ENCODE data around the gene ZNF790.
A peak's percentile ranks its signal among the peaks of the same experiment; 100 is the strongest.

The ZNF790 gene

GRCh38 chr19:36850559-36851442 is 12.6 kb upstream of the ZNF790 start, which contains the start of gene ZNF345:
Gene ZNF345, plus strand, starts transcription at chr19:36850876. Its CDS starts 25,955 bp downstream, at chr19:36876831.
- no peaks in the 10 kb centered on the region for H3K79me2 ChIP-seq (ENCODE audit: low read length)
- no peaks in the 10 kb centered on the region for H3F3A ChIP-seq (ENCODE audit: insufficient read depth, low read length)
- TF ChIP-seq EZH2 (optimal IDR thresholded peaks at IDR 0.05; ENCODE audit: low read depth, low read length) = no peak
- peak within 1 kb of the TSS; percentile 44; the same call in 1 of the 2 replicates for H3K9ac ChIP-seq (ENCODE audit: low read length)
- peak within 1 kb of the TSS; percentile 92 for H2AFZ ChIP-seq (ENCODE audit: low read length)
- no peaks in the 10 kb centered on the region for H4K20me1 ChIP-seq (ENCODE audit: insufficient read depth, low read length)
- peak; percentile 82 for DNase-seq
- no peaks in the 10 kb centered on the region for H3K9me2 ChIP-seq (replicated peaks; ENCODE audit: insufficient read depth, low read length)
- no peaks in the 10 kb centered on the region for H3K4me1 ChIP-seq (ENCODE audit: low read length)
- peak within 1 kb of the TSS; percentile 59; the same call in 1 of the 2 replicates for H3K4me2 ChIP-seq (ENCODE audit: low read depth, low read length)
- H3K27me3 ChIP-seq (replicated peaks; ENCODE audit: insufficient read depth, low read length) = no peaks in the 10 kb centered on the region
- peak within 1 kb of the TSS; percentile 66 for H3K4me3 ChIP-seq (ENCODE audit: low read length)
- no peak within 1 kb of the TSS for H3K27ac ChIP-seq (ENCODE audit: low read length)
- no peaks in the 10 kb centered on the region for H3K36me3 ChIP-seq (replicated peaks; ENCODE audit: insufficient read depth, low read length)
- H3K9me3 ChIP-seq (replicated peaks; ENCODE audit: insufficient read depth, low read length) = no peaks in the 10 kb centered on the region

- no peaks in the 10 kb centered on the region for H3K79me2 ChIP-seq (ENCODE audit: low read length)
- H2AFZ ChIP-seq (ENCODE audit: low read length) = peak overlapping the region; percentile 92
- DNase-seq = peak; percentile 64
- H3K27me3 ChIP-seq (replicated peaks; ENCODE audit: insufficient read depth, low read length) = no peaks in the 10 kb centered on the region
- TF ChIP-seq EZH2phosphoT487 (IDR thresholded peaks at IDR 0.05; ENCODE audit: low read length) (no peak), CTCF (IDR thresholded peaks at IDR 0.05; ENCODE audit: low read length) (no peak), EZH2 (optimal IDR thresholded peaks at IDR 0.05; ENCODE audit: low read depth, low read length) (no peak)
- H3K4me1 ChIP-seq (ENCODE audit: low read length) = no peaks in the 10 kb centered on the region
- H3F3A ChIP-seq (ENCODE audit: insufficient read depth, low read length) = no peaks in the 10 kb centered on the region
- no peak overlapping the region for H3K9ac ChIP-seq (ENCODE audit: low read length)
- no peaks in the 10 kb centered on the region for H3K9me3 ChIP-seq (replicated peaks; ENCODE audit: insufficient read depth, low read length)
- no peaks in the 10 kb centered on the region for H3K36me3 ChIP-seq (replicated peaks; ENCODE audit: insufficient read depth, low read length)
- peak overlapping the region; percentile 59; the same call in 1 of the 2 replicates for H3K4me2 ChIP-seq (ENCODE audit: low read depth, low read length)
- peak overlapping the region; percentile 66 for H3K4me3 ChIP-seq (ENCODE audit: low read length)
- H3K27ac ChIP-seq (ENCODE audit: low read length) = no peak overlapping the region
- no peaks in the 10 kb centered on the region for H3K9me2 ChIP-seq (replicated peaks; ENCODE audit: insufficient read depth, low read length)
- no peaks in the 10 kb centered on the region for H4K20me1 ChIP-seq (ENCODE audit: insufficient read depth, low read length)
These were observed 11.7 kb upstream of the ZNF790 start for GRCh38 chr19:36849701-36850558.

- no peak overlapping the region for H3K4me3 ChIP-seq (ENCODE audit: low read length)
- DNase-seq = no peak
- H3K9me2 ChIP-seq (replicated peaks; ENCODE audit: insufficient read depth, low read length) = no peaks in the 10 kb centered on the region
- no peaks in the 10 kb centered on the region for H3K9me3 ChIP-seq (replicated peaks; ENCODE audit: insufficient read depth, low read length)
- no peak overlapping the region for H3K4me2 ChIP-seq (ENCODE audit: low read depth, low read length)
- H3K9ac ChIP-seq (ENCODE audit: low read length) = no peak overlapping the region
- H4K20me1 ChIP-seq (ENCODE audit: insufficient read depth, low read length) = no peaks in the 10 kb centered on the region
- no peaks in the 10 kb centered on the region for H3F3A ChIP-seq (ENCODE audit: insufficient read depth, low read length)
- H2AFZ ChIP-seq (ENCODE audit: low read length) = no peak overlapping the region
- H3K27ac ChIP-seq (ENCODE audit: low read length) = no peak overlapping the region
- H3K36me3 ChIP-seq (replicated peaks; ENCODE audit: insufficient read depth, low read length) = no peaks in the 10 kb centered on the region
- no peaks in the 10 kb centered on the region for H3K4me1 ChIP-seq (ENCODE audit: low read length)
- H3K79me2 ChIP-seq (ENCODE audit: low read length) = no peaks in the 10 kb centered on the region
- TF ChIP-seq EZH2phosphoT487 (IDR thresholded peaks at IDR 0.05; ENCODE audit: low read length) (no peak), CTCF (IDR thresholded peaks at IDR 0.05; ENCODE audit: low read length) (no peak), EZH2 (optimal IDR thresholded peaks at IDR 0.05; ENCODE audit: low read depth, low read length) (no peak)
- no peaks in the 10 kb centered on the region for H3K27me3 ChIP-seq (replicated peaks; ENCODE audit: insufficient read depth, low read length)
These were observed 9.8 kb upstream of the ZNF790 start for GRCh38 chr19:36847968-36848367.

Data from MM.1S (cell line).